ENCODE data around the gene AKT3. TPM values are rescaled to one million over a fixed set of nuclear protein-coding genes. Genes with fewer than 3 reads are reported as not detected.

AKT3 gene
- total RNA-seq, 1 donor from 2014 or later, result 44.2 TPM

DNA sequence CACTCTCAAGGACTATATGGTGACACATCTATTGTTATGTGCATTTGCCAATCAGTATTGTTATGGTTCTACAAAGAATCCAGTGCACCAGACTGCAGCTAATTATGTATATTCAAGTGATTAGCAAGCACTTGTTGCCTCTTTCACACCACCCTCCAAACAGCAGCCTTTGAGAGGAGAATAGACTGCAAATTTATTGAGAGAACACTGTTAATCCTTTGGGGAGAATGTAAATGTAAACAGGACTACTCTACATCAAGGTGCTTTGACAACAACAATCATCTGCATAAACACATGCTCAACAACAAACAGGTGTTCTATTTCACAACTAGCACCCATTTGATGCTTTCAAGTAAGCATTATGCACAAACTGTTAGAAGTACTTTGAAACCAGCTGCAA is 117.4 kb downstream of the AKT3 start:
- no peak for DNase-seq (ENCODE audit: low read depth in 2 of 2)

DNA sequence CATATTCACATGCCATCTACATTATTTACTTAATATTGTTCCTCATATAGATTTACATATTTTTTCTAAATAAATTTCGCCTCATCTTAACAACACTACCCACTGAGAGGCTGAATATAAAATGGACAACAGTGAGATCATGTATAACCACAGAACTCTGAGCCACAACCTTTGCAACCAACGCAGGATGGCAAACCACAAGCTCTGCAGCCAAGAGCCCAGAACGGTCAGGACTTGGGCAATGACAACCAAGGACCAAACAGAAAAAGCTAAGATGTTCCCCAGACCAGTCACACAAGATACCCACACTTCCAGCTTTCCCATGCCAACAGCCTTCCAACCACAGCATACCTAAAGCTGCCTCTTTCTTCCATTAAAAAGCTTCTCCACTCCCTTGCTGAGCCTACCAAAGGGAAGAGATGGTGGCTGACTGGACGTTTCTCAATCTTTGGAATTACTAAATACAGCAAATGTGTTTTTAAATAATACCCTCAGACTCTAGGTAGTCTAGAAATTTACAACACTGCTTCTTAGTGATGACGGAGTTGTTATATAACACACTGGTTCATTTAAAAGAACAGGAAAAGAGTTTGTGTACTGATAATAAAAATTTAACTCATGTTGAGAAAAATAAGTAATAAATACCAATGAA is 117.9 kb downstream of the AKT3 start:
- DNase-seq (ENCODE audit: low read depth in 2 of 2), result no peak

DNA sequence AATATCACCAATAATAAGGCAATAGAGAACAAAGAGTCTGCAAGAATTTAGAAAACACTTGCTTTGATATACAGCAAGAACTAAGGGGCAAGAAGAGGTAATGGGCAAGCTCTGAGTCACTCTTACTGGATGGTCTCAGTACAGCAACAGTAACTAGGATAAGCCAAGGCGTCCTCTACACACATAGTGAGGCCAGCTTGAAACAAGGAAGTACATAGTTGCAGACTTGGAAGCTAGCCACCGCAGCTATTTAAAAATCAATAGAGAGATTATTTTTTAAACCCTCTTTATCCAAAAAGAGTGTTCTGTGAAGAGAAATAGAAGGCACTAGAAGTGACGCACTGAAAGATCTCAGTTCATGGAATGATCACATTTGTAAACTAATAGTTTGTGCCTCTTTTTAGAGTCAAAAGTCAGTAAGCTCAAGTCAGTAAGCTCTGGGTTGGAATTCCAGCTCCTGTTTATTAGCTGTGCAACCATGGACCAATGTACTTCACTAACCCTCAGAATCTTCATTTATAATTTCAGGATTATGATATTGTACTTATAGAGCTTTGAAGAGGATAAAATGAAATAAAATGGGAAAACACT is 118.6 kb downstream of the AKT3 start:
- DNase-seq (ENCODE audit: low read depth in 2 of 2), result peak in 1 of 2 donors; percentile 41

DNA sequence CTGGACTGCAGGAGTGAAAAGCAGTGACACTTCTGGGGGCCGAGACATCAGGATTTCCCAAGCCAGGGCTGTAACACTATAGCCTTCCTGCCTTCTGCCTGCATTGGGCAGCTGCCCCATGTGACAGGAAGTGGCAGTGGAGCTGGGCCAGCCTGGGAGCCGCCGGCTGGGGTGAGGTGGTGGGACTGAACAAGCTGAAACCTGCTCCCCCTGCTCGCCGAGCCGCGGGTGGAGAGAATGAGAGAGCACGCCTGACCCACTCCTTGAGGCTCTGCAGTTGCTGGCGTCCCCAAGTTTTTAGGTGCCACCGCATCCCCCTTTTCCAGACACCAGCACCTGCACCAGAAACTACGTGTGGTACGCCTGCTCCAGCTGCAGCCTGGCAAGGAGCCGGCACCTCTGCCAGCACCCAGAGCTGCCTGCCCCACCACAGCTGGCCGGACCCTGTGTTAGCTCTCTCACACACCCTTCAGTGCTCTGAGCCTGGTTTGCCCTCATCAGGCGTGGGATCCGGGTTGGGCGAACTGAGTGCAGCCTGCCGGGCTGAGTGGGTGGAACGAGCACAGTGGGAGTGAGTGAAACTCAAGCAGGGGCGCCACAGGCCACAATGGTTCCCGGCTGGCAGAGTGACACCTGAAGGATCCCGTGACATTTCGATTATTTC is 119.4 kb downstream of the AKT3 start:
- no peak for DNase-seq (ENCODE audit: low read depth in 2 of 2)

DNA sequence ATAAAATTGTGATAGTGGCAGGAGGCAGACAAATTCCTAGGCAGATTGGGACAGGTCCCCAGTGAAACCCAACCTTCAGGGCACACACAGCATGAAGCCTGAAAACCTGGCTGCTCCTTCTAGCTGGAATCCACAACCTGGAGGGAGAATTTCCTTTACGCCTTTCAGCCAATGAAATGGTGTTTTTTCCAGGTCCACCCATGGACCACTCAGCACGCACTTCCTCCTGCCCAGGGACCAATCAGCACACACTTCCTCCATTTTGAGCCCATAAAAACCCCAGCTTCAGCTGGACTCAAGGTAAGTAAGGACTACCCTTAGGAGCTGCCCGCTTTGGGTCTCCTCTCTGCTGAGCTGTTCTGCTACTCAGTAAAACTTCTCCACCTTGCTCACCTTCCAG is 120.1 kb downstream of the AKT3 start:
- no peak for DNase-seq (ENCODE audit: low read depth in 2 of 2)

DNA sequence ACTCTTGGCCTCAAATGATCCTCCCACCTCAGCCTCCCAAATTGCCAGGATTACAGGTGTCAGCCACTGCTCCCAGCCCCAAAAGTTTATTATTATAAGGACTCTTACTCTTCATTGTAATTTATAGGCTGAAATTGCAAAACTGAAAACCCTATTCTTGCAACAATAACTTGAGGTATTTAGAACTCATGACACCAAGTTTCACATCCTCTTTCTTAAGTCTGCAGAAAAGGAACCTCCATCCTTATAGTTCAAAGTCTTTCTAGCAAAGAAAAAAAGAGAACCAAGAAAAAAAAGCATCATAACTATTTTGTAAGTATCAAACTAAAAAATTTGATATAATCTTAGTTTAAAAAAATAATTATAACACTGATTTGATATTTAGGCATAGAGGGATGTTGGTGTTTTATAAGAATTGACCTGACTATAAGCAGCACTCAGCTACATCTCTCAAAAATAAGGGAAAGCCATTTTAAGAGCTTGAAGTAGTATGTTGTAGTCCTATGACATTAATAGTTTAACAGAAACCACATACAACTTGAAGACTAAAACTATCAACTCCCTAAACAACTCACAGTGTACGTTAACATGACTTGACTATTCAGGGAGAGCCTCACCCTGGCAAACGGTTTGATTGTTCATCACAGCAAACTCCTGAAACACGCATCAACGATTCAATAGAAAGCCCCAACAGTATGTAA is 122.4 kb downstream of the AKT3 start:
- no peak for DNase-seq (ENCODE audit: low read depth in 2 of 2)

DNA sequence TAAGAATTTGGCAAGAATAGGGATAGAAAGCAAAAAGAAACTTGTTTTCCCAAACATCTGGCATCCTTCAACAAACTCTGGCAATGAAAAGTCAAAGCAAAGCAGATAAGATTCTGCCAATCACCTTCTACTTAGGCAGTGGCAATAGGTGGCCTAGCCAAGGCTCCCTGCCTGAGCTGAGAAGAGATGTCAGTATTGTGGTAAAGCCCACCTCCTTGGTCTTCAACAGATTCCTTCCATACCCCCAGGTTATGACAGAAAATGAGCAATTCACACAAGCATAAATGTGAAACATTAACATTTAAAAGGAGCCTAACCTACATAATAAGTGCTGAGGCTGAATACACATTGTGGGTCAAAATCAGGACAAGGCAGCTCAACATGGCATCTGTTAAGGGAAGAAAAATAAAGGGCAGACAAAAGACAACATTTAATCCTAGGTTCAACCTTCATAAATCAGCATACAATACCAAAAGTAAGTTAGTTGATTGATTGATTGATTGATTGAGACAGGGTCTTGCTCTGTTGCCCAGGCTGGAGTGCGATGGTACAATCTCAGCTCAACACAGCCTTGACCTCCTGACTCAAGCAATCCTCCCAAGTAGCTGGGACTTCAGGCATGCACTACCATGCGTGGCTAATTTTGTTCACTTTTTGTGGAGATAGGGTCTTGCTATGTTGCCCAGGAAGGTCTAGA is 123.1 kb downstream of the AKT3 start:
- DNase-seq (ENCODE audit: low read depth in 2 of 2), result no peak

DNA sequence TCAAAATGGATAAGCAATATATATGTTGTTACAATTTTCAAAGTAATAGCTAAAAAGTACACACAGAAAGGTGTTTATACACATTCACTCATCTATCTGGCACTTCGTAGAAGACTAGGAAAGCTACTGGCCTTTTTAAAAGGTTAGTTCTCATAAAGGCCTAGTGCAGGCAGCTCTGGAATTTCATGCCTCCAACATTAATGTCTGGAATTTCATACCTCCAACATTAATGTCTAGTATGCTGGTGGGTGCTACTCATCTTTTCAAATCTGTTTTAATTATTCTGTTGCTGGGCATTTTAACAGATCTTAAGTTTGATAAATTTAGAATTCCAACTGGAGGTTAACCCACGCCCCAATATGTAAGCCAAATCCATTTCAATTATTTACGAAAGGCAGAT is 124.2 kb downstream of the AKT3 start:
- no peak for DNase-seq (ENCODE audit: low read depth in 2 of 2)

DNA sequence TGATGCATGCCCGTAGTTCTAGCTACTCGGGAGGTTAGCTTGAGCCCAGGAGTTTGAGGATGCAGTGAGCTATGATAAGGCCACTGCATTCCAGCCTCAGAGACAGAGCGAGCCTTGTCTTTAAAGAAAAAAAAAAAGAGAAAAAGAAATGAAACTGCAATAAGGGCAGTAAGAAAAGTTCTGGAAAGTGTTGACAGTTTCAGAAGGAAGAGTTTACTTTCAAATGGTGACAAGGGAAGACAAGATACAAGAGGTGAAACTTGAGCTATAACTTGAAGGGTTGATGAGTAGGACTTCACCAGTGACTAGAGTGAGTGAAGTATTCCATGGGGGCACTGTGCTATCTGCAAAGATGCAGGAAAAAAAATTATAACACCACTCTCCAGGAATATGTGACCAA is 125.0 kb downstream of the AKT3 start:
- no peak for DNase-seq (ENCODE audit: low read depth in 2 of 2)

DNA sequence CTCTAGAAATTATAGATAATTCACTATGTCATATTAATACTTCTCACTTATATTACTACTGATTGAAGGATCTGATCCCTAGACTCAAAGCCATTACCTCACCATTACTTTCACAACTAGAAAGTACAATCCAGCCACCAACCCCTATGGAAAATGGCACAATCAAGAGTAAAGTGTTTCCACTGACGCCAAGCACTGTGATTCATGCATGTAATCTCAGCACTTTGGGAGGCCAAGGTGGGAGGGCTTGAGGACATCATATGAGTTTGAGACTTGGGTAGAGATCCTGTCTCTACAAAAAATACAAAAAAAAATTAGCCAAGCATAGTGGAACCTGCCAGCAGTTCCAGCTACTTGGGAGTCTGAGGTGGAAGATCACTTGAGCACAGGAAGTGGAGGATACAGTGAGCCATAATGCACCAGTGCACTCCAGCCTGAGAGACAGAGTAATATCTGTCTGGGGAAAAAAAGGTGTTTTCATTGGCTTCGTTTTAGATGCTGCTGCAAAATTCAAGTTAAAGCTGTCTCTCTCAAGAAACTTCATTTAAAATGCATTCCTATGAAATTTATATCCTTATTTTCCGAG is 126.5 kb downstream of the AKT3 start:
- peak in 1 of 2 donors; percentile 37 for DNase-seq (ENCODE audit: low read depth in 2 of 2)

DNA sequence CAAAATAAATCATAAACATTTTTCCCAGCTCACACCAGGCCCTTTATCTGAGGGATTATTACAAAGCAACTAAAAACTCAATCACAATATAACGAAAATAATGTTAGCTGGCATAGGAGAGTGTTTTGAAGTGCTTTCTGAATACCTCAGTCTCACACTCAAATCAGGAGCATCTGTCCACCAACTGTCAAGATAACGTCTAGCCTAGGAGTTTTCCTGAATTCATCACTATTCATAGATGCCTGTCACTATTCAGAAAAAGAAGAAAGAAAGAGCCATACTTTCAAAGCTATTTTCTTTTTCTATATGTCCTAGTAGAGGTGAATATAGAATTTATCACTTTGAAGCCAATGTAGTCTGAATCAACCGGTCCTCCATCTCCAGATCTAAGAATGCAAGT is 127.0 kb downstream of the AKT3 start:
- no peak for DNase-seq (ENCODE audit: low read depth in 2 of 2)

DNA sequence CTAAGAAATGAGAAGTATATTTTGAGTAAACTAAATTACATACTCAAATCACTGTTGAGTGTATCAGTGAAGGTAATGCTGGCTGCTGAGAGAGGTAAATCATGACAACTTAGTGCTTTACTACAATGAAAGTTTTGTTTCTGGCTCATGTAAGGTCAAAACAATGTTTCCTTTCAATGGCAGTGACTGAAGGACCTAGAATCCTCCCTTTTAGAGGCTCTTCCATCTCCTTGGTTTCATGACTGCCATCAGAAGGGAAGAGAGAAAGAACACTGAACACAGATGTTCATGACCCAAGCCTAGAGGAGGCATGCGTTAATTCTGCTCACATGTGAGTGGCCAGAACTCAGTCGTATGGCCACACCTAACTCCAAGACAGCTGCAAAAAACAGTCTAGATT is 130.6 kb downstream of the AKT3 start:
- DNase-seq (ENCODE audit: low read depth in 2 of 2), result no peak

DNA sequence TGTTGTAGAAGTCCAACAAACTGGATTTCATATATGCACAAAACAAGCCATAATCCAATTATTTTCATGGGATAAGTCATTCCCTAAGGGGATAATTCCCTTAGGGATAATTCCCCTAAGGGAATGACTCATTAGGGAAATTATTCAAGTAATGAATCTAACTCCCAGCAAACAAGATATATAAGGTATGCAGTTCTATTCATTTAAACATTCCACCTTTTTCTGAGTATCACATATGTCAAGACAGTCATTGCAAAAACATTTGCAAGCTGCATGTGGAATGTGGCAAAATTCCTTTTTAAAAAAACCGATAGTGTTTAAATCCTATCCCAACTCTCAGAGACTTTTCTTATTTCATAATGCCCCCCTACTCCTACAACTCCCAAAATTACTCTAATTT is 131.2 kb downstream of the AKT3 start:
- DNase-seq (ENCODE audit: low read depth in 2 of 2), result peak in 1 of 2 donors; percentile 42

DNA sequence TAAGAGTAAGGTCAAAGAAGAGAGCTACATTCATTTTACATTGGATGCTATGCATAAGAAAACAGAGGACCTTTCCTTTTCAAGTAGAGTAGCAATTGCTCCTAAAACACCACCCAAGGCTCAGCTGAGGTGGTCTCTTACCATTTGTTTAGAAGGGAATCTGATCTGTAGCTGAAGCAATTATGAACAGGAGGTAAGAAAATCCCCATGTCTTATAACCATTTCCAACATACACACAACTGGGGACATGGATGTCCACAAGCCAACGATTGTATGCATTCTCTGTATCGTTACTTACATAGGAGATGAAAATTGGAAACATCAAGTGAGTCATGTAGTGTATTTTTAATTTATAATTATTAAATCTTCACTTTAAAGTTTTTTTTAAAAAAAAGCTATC is 132.0 kb downstream of the AKT3 start:
- DNase-seq (ENCODE audit: low read depth in 2 of 2), result no peak

DNA sequence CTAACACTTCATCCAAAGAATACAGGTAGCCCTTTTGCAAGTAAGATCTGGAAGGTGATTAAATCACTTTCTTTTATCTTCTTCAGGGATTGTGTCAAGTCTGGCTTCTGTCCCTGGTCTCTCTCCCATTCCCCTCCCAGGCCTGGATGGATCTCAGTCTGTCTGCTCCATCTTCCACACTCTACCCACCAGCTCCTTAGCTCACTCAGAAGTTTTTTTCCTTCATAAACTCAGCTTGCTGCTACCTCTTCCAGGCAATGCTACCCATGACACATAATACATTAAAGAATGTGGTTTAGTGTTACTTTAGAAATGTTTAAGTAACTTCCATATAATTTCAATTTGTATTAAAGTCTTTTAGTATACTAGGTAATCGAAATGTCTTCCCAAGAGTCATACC is 133.1 kb downstream of the AKT3 start:
- no peak for DNase-seq (ENCODE audit: low read depth in 2 of 2)

DNA sequence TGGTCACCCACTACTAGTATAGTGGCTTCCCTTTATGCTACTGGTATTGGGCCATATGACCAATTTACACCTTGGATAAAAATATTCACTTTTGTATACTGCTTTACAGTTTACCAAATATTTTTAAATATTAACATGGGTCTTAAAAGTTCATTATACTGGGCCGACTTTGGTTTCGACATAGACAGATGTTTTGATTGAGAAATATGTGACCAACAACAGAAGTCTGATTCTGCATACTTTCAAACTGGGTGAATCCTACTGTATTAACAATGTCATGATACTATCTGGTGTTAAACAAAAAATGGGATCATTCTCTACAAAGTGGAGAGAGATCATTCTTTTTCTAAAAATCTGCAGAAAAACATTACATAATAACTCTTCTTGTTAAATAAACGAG is 134.8 kb downstream of the AKT3 start:
- no peak for DNase-seq (ENCODE audit: low read depth in 2 of 2)

DNA sequence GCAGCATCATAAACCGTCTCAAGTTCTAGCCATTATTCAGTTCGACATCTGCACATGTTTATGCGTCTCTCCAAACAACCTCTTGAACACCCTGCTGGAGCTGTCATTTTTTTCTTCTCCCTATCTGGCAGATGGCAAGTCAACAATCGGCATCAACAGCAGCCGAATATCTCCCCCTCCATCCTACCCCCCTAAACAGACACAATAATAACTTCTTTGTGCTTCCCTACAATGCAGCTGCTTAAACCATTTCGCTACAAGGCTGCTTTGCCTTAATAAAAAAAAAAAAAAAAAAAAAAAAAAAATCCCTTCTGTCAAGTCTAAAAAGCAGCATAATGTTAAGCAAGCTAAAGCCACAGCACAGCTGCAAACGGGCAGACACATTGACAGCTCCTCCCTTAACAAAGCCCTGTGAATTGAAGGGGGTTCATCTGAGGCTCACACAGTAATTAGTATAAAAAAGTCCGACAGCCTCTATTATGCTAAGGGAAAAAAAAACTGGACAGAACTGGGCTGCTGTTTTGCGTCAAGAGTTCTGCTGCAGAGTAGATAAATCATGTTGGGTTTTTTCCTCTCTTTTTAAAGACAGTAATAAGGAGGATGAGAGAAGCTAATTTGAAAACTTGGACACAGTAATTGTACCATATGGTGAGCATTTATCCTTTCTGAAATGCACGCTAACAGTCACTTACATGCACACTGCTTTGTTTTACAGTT is 136.4 kb downstream of the AKT3 start:
- peak in 1 of 2 donors; percentile 17 for DNase-seq (ENCODE audit: low read depth in 2 of 2)

DNA sequence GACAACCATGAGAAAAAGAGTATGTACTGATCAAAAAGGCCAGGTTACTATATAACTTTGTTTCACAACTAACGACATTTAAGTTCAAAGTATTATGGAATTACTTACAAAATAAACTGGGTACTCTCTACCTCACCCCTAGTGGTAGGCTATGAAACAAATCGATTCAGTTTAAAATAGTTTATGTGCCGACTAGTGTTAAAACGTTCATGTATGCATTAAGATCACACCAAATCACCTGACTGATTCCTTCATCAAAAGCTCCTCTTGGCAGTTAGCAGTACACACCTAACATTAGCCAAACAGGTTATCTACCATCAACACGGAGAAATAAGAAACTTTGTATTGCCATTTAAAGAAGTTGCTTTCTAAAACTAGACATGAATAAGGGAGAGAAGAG is 137.1 kb downstream of the AKT3 start:
- no peak for DNase-seq (ENCODE audit: low read depth in 2 of 2)

DNA sequence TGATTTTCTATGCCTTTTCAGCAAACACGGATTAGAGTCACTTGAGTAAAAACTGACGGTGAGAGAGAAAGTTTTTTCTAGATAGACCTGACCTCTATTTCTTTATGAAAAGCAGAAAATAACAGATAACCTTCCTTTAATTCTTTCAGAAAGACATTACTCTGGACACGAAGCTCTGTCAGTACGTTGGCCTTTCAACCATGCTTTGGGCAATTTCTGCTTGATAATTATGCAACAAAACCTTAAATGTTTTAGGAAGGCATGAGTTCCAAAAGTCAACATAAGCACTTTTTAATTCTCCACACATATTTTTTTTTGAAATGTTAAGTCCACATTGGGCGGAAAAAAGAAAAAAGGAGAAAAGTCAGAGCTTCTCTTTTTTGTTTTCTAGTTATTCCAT is 137.8 kb downstream of the AKT3 start:
- no peak for DNase-seq (ENCODE audit: low read depth in 2 of 2)

DNA sequence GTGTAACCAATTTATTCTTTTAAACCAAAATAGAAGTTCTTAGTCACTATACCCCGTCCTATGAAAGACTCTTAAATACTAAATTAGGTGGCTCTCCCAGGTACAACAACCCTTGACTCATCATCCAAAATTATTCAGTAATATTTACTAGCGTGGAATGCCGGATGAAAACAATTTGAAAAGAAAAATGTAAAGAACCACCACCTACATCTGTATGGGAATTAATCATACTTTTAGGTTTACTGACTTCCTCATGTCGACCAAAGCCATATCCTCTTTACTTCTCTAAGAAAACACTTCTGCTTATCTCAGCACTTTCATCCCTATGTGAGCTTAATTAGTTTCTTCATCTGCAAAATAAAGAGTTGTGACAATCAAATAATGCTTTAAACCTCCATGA is 139.6 kb downstream of the AKT3 start:
- no peak for DNase-seq (ENCODE audit: low read depth in 2 of 2)

DNA sequence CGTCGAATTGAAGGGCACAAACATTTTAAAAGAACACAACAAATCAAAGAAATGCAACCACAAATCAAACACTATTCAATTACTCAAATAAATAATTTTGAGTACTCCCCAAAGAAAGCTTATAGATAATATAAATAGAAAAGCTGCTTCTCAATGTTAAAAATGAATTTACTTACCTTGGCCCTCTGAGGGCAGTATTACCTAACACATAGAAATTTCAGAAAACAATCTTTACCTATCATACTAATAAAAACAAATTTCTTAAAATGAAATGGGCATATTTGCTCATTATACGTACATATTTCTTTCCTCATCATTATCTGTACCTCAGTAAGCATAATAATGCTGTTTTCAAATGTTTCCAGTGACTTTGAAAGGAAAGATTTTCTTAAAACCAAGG is 141.8 kb downstream of the AKT3 start:
- peak in 1 of 2 donors; percentile 28 for DNase-seq (ENCODE audit: low read depth in 2 of 2)

Measured in lung microvascular endothelial cell (primary cell).